Measurements from ENCODE around the gene NUP210. TPM values are rescaled to one million over a fixed set of nuclear protein-coding genes. Genes with fewer than 3 reads are reported as not detected.

The NUP210 gene
- total RNA-seq, 4 donors from 2014 or later, result 11.6 to 81.7 (median 29.8) TPM

- H3K4me1 ChIP-seq, result no peaks in the 10 kb centered on the region
- DNase-seq, result no peak
- H3K27me3 ChIP-seq, result no peaks in the 10 kb centered on the region
- TF ChIP-seq CTCF (IDR thresholded peaks at IDR 0.05) (no peak), POLR2A (IDR thresholded peaks at IDR 0.05) (no peak)
- H3K36me3 ChIP-seq, result peaks cover 0 to 22% (median 0%) of the 10 kb centered on the region in 3 donors
- no peaks in the 10 kb centered on the region for H3K9me3 ChIP-seq
- no peak overlapping the region for H3K27ac ChIP-seq
- no peak overlapping the region for H3K4me3 ChIP-seq
These were observed 76.5 kb downstream of the NUP210 start for GRCh38 chr3:13343601-13344000.

- H3K36me3 ChIP-seq, result peaks cover 0 to 31% (median 0%) of the 10 kb centered on the region in 3 donors
- DNase-seq, result no peak
- TF ChIP-seq CTCF (IDR thresholded peaks at IDR 0.05), result no peak
- TF ChIP-seq POLR2A (IDR thresholded peaks at IDR 0.05), result no peak
These were observed 78.8 kb downstream of the NUP210 start for GRCh38 chr3:13341229-13341905.

GRCh38 chr3:13339833-13340232 is 80.3 kb downstream of the NUP210 start:
- no peaks in the 10 kb centered on the region for H3K9me3 ChIP-seq
- no peak overlapping the region for H3K27ac ChIP-seq
- TF ChIP-seq CTCF (IDR thresholded peaks at IDR 0.05) (no peak), POLR2A (IDR thresholded peaks at IDR 0.05) (no peak)
- no peak for DNase-seq
- no peaks in the 10 kb centered on the region for H3K4me1 ChIP-seq
- no peak overlapping the region for H3K4me3 ChIP-seq
- no peaks in the 10 kb centered on the region for H3K27me3 ChIP-seq
- peaks cover 0 to 34% (median 0%) of the 10 kb centered on the region in 3 donors for H3K36me3 ChIP-seq

More at GRCh38 chr3:13341229-13341905, 78.8 kb downstream of the NUP210 start:
- Histone ChIP-seq H3K27me3 (no peaks in the 10 kb centered on the region), H3K4me3 (no peak overlapping the region), H3K4me1 (no peaks in the 10 kb centered on the region), H3K27ac (no peak overlapping the region), H3K9me3 (no peaks in the 10 kb centered on the region)

GRCh38 chr3:13338996-13339395 is 81.1 kb downstream of the NUP210 start:
- no peak for DNase-seq
- no peak overlapping the region for H3K27ac ChIP-seq
- no peaks in the 10 kb centered on the region for H3K4me1 ChIP-seq
- TF ChIP-seq POLR2A (IDR thresholded peaks at IDR 0.05), result no peak
- no peak for TF ChIP-seq CTCF (IDR thresholded peaks at IDR 0.05)
- no peaks in the 10 kb centered on the region for H3K9me3 ChIP-seq
- no peaks in the 10 kb centered on the region for H3K27me3 ChIP-seq
- H3K36me3 ChIP-seq, result peaks cover 0 to 34% (median 0%) of the 10 kb centered on the region in 3 donors
- no peak overlapping the region for H3K4me3 ChIP-seq

- Histone ChIP-seq H3K27ac (no peak overlapping the region), H3K4me3 (no peak overlapping the region), H3K9me3 (no peaks in the 10 kb centered on the region), H3K27me3 (no peaks in the 10 kb centered on the region), H3K36me3 (peaks cover 0 to 33% (median 0%) of the 10 kb centered on the region in 3 donors), H3K4me1 (peaks cover 0 to under 1% (median 0%) of the 10 kb centered on the region in 4 donors)
- TF ChIP-seq CTCF (IDR thresholded peaks at IDR 0.05) (no peak), POLR2A (IDR thresholded peaks at IDR 0.05) (no peak)
- no peak for DNase-seq
These were observed 81.9 kb downstream of the NUP210 start for GRCh38 chr3:13338231-13338630.
